ENCODE data around the gene CLP1.
"Not testable (repeated sequence)": the region's sequence is repeated elsewhere in the genome, so short reads cannot be mapped to it uniquely, and the experiment has no call there.

The CLP1 gene

GRCh38 chr11:57703341-57703740 is 45.8 kb downstream of the CLP1 start:
- DNase-seq (ENCODE audit: extremely low spot score), result no peak
- ChIA-PET CTCF (interaction anchor here (0.9 to 2.0 kb wide), 4 partner anchors 9 to 210 kb away, joined by 3 to 10 read pairs (median 4); no protein-coding TSS in a partner anchor), POLR2A (interaction anchor here (0.6 to 0.7 kb wide), 4 partner anchors 28 to 1277 kb away, joined by 3 to 7 read pairs (median 4); no protein-coding TSS in a partner anchor)
- no peak for TF ChIP-seq CTCF (IDR thresholded peaks at IDR 0.05; ENCODE audit: control extremely low read depth, extremely low read depth, low read depth, missing control alignments)

GRCh38 chr11:57704932-57705331 is 47.4 kb downstream of the CLP1 start:
- CTCF ChIA-PET, result interaction anchor here (1.0 to 3.4 kb wide), 4 partner anchors 9 to 96 kb away, joined by 3 to 9 read pairs (median 4); no protein-coding TSS in a partner anchor
- POLR2A ChIA-PET, result no interaction called here
- DNase-seq (ENCODE audit: extremely low spot score), result no peak
- TF ChIP-seq CTCF (IDR thresholded peaks at IDR 0.05; ENCODE audit: control extremely low read depth, extremely low read depth, low read depth, missing control alignments), result no peak

GRCh38 chr11:57705432-57705831 is 47.9 kb downstream of the CLP1 start:
- DNase-seq (ENCODE audit: extremely low spot score); POLR2A ChIA-PET: not testable (repeated sequence)
- CTCF ChIA-PET, result interaction anchor here (1.0 to 3.4 kb wide), 3 partner anchors 9 to 95 kb away, joined by 3 to 9 read pairs (median 4); no protein-coding TSS in a partner anchor

- CTCF ChIA-PET, result interaction anchor here (1.0 to 1.7 kb wide), 3 partner anchors 69 to 859 kb away, joined by 3 to 6 read pairs (median 3); no protein-coding TSS in a partner anchor
- POLR2A ChIA-PET, result no interaction called here
- no peak for DNase-seq (ENCODE audit: extremely low spot score)
Observed at GRCh38 chr11:57709802-57710367, 52.3 kb downstream of the CLP1 start.

More at GRCh38 chr11:57709802-57710367, 52.3 kb downstream of the CLP1 start:
- TF ChIP-seq CTCF (IDR thresholded peaks at IDR 0.05; ENCODE audit: control extremely low read depth, extremely low read depth, low read depth, missing control alignments), result no peak

All from GM10248 (cell line).